Measurements from ENCODE around the gene GUCA1C.

DNA sequence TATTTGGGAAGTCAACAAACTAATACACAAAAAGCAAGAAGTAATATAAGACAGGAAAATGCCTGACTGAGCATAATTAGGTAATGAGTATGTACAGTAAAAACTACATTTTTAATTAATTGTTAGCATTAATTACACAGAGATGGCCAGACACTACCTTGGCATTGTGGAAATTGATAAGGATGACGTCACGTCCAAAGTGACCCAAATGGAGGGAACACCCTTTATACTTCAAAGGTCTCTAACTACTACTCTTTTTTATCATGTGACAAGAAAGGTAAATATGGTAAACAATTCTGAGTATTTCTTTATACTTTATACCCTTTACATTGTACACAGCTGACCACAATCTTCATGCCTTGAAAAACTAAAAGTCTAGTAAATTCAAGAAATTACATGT, 22.4 kb upstream of the GUCA1C start:
- TF ChIP-seq, protein P1, sequence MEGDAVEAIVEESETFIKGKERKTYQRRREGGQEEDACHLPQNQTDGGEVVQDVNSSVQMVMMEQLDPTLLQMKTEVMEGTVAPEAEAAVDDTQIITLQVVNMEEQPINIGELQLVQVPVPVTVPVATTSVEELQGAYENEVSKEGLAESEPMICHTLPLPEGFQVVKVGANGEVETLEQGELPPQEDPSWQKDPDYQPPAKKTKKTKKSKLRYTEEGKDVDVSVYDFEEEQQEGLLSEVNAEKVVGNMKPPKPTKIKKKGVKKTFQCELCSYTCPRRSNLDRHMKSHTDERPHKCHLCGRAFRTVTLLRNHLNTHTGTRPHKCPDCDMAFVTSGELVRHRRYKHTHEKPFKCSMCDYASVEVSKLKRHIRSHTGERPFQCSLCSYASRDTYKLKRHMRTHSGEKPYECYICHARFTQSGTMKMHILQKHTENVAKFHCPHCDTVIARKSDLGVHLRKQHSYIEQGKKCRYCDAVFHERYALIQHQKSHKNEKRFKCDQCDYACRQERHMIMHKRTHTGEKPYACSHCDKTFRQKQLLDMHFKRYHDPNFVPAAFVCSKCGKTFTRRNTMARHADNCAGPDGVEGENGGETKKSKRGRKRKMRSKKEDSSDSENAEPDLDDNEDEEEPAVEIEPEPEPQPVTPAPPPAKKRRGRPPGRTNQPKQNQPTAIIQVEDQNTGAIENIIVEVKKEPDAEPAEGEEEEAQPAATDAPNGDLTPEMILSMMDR (IDR thresholded peaks at IDR 0.05; ENCODE audit: insufficient read depth, low read depth, low read length): no peak
- no peak for TF ChIP-seq EZH2 (IDR thresholded peaks at IDR 0.05; ENCODE audit: insufficient read depth, low read length)
